NCI-H128 (cell line): Measurements from ENCODE around the gene UBE2U.

Source experiments
- DNase-seq: peaks from one replicate; lab custom pipeline; 2025; ENCODE audit not compliant: unreplicated experiment; lab: John Stamatoyannopoulos, UW

UBE2U gene

GRCh38 chr1:64290420-64290819, 87.0 kb downstream of the UBE2U start:
- no peak for DNase-seq

GRCh38 chr1:64291931-64292330, 88.5 kb downstream of the UBE2U start:
- DNase-seq, result no peak

GRCh38 chr1:64292399-64292798, 89.0 kb downstream of the UBE2U start:
- no peak for DNase-seq

GRCh38 chr1:64293820-64294219, 90.4 kb downstream of the UBE2U start:
- no peak for DNase-seq

GRCh38 chr1:64295136-64295535, 91.7 kb downstream of the UBE2U start:
- no peak for DNase-seq

GRCh38 chr1:64295561-64295960, 92.1 kb downstream of the UBE2U start:
- no peak for DNase-seq

- no peak for DNase-seq
Measured at GRCh38 chr1:64296459-64296858, 93.0 kb downstream of the UBE2U start.

- no peak for DNase-seq
Measured at GRCh38 chr1:64302194-64302593, 98.8 kb downstream of the UBE2U start.

- DNase-seq, result no peak
Measured at GRCh38 chr1:64302971-64303370, 99.5 kb downstream of the UBE2U start.

- no peak for DNase-seq
Measured at GRCh38 chr1:64304823-64305222, 101.4 kb downstream of the UBE2U start.

- DNase-seq, result no peak
Measured at GRCh38 chr1:64308866-64309265, 105.4 kb downstream of the UBE2U start.

- DNase-seq, result no peak
Measured at GRCh38 chr1:64309431-64309831, 106.0 kb downstream of the UBE2U start.

- DNase-seq, result no peak
Measured at GRCh38 chr1:64310760-64311159, 107.3 kb downstream of the UBE2U start.

- DNase-seq, result no peak
Measured at GRCh38 chr1:64312431-64312830, 109.0 kb downstream of the UBE2U start.

GRCh38 chr1:64315402-64315801, 112.0 kb downstream of the UBE2U start:
- DNase-seq, result no peak
